Measurements from ENCODE around the gene HECTD1.
"Not testable (repeated sequence)": the region's sequence is repeated elsewhere in the genome, so short reads cannot be mapped to it uniquely, and the experiment has no call there.

The HECTD1 gene

DNA sequence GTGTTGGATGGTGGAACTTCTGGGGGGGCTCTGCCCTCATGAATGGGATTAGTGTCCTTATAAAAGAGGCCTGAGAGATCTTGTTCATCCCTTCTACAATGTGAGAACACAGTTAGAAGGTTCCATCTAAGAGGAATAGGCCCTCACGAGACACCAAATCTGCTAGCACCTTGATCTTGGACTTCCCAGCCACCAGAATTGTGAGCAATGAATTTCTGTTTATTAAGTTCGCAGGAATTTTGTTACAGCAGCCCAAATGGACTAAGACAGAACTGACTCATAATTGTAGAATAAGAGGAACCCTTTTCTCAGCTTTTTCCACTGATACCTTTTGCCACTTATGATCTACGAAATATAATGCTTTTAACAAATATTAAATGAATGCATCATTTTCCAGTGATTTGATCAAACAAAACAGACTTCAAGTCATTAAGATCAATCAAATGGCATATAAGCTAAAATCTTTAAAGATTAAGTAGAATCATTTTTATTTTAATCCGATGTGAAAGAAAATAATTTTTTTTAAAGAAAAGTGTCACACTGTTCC is 68.2 kb downstream of the HECTD1 start:
- DNase-seq, result no peak

DNA sequence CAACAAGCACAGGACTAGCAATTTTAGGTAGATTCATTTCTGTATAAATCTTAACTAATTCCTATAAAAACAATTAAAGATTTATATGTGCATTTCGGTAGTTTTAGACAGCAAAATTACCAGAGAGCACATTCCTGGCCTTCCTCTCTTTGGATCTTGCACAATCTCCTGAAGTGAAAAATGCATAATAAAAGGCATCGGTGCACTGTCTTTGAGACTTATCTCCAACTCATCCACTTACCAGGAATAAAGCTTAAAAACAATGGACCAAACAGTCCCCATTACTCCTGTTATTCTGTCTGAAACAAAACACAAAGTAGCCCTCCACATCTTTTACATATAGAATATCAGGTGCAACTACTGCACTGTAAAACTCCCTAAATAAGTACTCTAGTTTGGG is 69.3 kb downstream of the HECTD1 start:
- DNase-seq, result no peak

DNA sequence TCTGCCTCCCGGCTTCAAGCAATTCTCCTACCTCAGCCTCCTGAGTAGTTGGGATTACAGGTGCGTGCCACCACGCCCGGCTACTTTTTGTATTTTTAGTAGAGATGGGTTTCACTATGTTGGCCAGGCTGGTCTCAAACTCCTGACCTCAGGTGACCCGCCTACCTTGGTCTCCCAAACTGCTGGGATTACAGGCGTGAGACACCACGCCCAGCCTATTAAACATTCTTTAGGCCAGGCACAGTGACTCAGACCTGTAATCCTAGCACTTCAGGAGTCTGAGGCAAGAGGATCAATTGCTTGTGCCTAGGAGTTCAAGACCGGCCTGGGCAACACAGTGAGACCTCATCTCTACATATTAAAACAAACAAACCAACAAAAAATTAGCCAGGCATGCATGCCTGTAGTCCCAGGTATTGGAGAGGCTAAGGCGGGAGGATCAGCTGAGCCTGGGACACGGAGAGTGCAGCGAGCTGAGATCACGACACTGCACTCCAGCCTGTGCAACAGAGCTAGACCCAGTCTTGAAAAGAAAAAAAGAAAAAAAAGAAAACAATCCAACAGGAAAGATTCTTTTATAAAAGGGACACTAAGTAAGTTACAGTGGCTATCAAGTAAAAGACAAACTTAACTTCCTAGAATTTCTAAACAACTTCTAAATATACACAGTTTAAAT is 70.2 kb downstream of the HECTD1 start:
- no peak for DNase-seq

DNA sequence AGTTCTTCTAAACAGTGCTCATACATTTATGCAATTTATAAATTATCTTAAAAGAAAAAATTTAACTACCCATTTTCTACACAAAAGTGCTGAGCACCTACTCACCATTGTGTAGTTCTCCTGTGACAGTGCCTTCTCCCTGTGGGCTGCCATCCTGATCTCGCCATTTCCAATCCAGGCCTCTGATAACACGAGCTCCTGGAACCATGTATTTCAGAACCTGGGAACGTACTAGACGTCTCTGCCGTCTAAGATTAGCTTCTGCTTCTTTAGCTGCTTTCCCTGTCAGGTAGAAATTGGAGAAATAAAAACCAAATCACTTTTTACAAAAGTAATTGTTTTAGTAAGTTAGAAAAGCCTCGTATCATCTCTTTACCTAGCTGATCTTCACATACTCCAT is 74.5 kb downstream of the HECTD1 start:
- DNase-seq, result no peak

DNA sequence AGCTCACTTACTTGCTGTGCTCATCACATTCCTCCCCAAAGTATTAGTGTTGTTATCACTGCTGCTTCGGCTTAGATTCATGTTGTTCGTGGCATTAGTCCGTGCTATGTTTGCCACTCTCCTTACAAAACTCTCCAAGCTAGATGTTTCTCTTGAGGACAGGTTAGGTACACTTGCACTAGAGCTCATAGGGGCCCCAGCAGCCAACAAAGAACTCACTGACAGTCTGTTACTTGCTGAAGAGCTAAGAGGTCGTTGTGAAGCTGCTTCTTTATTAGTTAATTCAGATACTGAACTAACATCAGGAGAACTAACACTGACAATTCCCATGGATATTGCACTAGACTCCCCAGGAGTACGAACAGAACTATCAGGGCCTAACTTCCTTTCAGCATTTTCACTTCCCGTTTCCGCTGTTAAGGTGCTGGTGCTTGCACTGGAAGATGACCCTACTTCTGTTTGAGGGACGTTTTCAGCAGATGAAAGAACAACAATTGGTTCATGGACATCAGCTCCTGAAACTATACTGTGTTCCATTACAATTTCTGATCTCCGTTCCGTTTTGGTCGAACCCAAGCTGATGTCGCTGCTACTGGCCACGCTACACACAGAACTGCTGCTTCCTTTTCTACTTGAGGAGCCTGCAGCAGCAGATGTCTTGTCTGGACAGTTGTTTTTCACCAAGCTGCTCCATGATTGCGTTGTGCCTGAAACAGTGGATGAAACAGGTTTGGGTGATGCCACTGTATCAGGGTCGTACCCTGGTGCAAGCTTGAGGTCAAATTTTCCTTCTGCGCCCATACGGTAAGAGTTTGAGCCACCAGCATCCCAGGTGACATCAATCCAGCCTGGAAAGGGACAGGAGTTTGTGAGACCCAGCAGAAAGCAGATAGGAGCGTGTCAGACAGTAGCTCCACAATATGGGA is 78.7 kb downstream of the HECTD1 start:
- DNase-seq, result no peak

DNA sequence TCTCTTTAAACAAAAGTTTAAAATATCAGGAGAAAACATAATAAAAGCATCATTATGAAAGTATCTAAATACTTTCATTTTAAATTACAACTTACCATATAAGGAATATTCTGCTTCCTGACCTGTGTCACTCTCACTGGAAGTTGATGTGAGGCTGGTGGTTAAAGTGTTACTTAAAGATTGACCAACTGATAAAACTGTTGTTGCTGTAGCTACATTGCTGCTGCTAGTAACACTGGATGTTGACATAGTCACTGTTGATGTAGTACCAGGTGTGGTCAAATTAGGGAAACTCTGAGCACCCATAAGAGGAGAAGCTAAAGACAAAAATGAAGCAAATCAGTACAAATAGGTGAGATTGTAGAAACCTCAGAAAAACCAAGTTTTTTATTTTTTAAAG is 79.9 kb downstream of the HECTD1 start:
- DNase-seq, result peak; percentile 84

DNA sequence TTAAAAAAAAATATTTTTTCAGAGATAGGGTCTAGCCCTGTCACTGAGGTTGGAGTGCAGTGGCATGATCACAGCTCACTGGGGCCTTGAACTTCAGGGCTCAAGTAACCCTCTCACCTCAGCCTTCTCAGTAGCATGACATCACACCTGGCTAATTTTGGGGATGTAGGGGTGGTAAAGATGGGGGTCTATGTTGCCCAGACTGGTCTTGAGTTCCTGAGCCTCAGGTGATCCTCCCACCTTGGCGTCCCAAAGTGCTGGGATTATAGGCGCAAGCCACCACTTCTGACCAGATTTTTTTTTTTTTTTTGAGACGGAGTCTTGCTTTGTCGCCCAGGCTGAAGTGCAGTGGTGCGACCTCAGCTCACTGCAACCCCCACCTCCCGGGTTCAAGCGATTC is 80.9 kb downstream of the HECTD1 start:
- DNase-seq, result no peak

DNA sequence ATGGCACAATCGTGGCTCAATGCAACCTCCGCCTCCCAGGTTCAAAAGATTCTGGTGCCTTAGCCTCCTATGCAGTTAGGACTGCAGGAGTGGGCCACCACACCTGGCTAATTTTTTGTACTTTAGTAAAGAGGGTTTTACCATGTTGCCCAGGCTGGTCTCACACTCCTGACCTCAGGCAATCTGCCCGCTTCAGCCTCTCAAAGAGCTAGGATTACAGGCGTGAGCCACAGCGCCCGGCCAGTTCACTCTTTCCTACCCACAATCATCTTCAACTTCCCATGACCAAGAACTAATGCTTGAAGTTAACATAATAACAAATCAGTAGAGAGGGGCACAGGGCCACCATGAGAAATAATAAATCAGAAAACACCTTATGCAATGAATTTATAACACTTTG is 82.4 kb downstream of the HECTD1 start:
- DNase-seq, result no peak

DNA sequence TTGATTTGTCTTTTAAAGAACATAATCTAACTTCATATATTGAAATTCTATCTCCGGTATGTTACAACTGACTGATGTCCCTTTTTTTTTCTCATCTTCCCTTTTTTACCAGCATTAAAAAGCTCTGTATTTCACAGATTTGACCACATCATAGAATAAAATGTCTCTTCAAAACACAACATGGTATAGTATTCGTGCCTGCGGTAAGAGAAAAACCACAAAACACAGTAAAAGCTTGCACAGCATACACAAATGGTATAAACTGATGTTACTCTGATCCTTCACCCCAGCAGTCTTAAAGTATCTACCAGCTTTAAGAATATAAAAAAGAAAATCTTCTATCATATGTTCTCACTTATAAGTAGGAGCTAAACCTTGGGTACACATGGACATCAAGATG is 83.4 kb downstream of the HECTD1 start:
- peak; percentile 66 for DNase-seq

DNA sequence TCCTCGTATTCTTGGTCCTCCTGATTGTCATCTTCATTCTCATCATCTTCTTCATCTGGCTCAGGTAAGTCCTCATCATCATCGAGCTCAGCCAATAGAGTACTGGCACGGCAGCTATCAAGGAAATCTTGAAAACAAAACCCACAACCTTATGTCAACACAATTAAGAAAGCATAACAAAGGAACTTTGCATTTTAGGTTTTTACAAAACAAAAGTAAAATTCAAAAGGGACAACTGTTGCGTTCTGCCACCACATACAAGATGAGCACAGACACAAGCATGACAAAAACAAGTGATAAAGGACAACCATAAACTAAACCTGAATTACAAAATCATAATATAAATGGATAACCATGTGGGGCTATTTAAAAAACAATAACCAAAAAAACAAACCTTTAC is 84.7 kb downstream of the HECTD1 start:
- no peak for DNase-seq

DNA sequence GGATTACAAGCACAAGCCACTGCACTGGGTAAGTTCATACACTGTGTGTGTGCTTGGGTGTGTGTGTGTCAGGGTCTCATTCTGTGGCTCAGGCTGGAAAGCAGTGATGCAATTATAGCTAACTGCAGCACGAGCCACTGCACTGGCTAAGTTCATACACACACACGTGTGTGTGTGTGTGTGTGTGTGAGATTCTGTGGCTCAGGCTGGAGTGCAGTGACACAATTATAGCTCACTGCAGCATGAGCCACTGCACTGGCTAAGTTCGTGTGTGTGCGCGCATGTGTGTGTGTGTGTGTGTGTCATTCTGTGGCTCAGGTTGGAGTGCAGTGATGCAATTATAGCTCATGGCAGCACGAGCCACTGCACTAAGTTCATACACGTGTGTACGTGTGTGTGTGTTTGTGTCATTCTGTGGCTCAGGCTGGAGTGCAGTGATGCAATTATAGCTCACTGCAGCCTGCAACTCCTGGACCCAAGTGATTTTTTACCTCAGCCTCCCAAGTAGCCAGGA is 85.4 kb downstream of the HECTD1 start:
- no peak for DNase-seq

DNA sequence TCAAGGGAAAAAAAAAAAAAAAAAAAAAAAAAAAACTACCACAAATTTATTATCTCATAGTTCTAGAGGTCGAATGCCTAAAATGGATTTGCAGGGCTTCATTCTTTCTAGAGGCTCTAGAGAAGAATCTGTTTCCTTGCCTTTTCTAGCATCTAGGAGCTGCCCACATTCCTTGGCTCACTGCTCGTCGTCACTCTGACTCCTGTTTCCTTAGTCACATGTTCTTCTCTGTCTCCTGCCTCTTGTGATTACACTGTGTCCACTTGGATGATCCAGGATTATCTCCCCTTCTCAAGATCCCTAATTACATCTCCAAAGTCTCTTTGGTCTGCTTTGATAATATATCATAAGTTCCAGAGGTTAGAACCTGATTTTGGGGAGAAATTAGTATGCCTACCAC is 88.7 kb downstream of the HECTD1 start:
- DNase-seq, result no peak

DNA sequence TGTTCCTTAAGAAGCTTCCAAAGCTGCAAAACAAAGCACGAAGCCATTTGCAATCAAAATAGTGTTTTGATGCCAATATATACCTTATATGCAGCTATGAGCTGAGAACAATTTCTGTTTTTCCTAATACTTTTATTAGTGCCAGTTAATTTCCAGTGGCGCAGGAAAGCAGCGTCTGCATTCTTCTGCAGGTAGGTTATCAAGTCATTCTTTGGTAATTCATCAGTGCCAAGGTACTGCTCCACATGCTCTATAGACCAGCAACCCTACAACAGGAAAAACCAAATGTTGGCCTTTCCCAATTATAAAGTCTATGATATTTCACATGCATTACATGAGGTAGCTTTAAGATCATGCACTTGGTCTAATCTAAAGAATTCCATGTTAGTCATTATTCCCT is 93.8 kb downstream of the HECTD1 start:
- DNase-seq, result no peak

DNA sequence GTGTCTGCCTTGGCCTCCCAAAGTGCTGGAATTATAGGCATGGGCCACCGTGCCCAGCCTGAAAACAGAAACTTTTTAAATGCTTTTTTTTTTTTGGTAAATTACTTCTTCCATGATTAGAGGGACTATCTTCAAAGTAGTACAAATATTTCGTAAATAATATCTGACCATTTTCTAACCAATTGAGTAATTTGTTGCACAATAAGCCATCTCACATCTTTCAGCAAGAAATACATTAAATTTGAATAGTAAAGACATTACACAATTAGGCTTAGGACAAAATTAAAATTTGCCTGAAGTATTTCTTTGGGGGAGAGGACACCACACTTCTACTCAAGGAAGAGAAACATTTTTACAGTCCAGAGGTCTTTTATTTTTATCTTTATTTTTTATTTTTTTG is 96.7 kb downstream of the HECTD1 start:
- DNase-seq, result no peak

DNA sequence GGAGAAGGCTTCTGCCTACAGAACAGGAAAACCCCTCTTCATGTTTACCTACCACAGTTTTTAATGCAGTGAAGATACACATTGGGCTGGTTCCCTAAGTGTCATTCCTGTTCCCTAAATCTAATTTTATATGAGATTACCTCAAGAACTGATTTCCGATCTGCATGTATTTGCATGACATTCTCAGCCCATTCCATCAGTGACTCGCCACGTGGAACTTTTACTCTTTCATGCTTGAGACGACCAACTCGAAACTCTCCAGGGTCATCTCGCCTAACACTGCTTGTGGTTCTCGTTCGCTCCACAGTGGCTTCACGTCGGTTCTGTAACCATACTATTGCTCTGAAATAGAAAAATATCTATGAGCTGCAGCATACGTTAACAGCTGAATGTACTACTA is 98.3 kb downstream of the HECTD1 start:
- no peak for DNase-seq

DNA sequence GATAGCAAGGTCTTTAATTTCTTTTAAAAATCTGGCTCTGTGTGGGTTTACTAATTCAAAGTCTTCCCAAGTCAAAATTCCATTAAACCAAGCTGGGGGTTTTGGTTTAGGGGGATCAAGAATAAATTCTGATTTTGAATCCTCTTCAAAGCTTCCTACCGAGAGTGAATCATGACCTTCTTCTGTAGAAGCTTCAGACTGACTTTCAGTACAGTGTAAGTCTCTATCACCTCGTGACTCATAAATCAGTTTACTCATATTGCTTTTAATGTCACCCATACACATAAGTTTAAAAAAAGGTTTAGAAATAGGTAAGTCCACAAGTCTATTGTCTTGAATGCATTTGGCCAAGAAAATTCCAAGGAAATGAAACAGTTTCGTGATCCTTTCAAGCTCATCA is 100.8 kb downstream of the HECTD1 start:
- no peak for DNase-seq

DNA sequence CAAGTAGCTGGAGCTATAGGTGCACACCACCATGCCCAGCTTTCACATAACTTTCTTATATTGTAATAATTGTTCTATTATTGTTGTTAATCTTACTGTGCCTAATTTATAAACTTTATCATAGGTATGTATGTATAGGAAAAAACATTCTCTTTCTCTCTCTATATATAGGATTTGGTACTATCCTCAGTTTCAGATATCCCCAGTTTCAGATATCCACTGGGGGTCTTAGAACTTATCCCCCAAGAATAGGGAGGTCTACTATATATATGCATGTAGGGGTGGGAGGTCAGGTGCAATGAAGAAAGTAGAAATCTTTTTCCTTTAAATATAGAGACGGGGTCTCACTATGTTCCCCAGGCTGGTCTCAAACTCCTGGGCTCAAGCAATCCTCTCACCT is 110.5 kb downstream of the HECTD1 start:
- DNase-seq, result no peak

DNA sequence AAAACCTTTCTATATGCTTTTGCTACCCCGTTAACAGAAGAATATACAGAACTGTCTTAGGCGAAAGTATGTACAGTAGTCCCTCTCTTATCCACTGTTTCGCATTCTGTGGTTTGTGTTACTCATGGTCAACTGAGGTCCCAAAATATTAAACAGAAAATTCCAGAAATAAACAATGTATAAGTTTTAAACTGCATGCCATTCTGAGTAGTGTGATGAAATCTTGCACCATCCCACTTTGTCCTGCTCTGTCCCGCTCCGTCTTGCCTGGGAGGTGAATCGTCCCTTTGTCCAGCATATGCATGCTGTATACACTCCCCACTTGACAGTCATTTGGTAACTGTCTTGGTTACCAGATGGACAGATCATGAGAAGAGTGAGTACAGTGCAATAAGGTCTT is 111.3 kb downstream of the HECTD1 start:
- DNase-seq, result no peak

DNA sequence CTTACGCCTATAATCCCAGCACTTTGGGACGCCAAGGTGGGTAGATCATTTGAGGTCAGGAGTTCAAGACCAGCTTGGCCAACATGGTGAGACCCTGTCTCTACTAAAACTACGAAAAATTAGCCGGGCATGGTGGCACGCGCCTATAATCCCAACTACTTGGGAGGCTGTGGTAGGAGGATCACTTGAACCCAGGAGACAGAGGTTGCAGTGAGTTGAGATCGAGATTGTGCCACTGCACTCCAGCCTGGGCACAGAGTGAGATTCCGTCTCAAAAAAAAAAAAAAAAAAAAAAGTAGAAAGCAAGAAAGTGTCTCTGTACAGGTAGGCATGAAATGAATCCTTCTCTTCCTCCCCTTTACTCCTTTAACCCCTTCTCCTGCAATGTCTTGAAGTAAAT is 111.8 kb downstream of the HECTD1 start:
- not testable (repeated sequence) for DNase-seq

DNA sequence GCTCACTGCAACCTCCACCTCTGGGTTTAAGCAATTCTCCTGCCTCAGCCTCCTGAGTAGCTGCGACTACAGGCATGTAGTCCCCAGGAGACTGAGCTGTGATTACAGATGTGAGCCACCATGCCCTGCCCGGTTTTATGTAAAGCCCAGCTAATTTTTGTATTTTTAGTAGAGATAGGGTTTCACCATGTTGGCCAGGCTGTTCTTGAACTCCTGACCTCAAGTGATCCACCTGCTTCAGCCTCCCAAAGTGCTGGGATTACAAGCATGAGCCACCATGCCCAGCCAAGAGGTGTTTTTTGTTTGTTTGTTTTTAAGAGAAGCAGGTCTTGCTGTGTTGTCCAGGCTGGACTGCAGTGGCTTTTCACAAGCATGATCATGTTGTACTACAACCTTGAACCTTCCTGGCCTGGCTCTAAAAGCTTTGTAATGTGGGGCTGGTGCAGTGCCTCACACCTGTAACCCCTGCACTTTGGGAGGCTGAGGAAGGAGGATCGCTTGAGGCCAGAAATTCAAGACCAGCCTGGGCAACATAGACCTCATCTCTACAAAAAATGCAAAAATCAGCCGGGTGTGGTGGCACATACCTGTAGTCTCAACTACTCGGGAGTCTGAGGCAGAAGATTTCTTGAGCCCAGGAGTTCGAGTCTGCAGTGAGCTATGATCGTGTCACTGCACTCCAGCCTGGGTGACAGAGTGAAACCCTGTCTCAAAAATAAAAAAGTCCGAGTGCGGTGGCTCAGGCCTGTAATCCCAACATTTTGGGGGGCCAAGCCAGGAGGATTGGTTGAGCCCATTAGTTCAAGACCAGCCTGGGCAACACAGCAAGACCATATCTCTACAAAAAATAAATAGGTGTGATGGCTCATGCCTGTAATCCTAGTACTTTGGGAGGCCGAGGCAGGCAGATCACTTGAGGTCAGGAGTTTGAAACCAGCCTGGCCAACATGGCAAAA is 113.4 kb downstream of the HECTD1 start:
- not testable (repeated sequence) for DNase-seq

DNA sequence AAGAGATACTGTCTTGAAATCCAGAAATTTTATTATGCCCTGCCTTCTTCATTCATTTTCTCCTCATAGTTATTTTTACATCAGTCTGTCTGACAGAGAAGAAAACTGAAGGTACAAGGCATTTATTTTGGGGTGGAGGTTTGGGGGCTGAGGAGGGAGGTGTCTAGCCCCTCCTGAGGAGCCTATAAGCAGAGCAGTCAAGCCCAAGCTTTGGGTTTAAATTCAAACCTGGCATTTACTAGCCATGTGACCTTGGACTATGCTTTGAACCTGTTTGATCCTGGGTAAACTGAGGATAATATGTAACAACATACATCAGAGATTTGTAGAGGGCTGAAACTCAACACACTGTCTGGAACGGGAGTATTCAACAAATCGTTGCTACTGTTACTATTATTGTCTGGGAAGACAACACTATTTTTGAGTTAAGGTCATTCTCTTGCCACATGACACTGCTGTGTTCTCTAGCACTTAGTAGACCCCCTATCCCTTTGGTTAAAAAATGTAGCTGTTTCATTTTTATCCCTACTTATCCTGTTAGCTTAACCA is 115.4 kb downstream of the HECTD1 start:
- DNase-seq, result no peak
